HCT116 (cell line): ENCODE measurements around the gene HTR3A. TPM values are rescaled to one million over a fixed set of nuclear protein-coding genes. Genes with fewer than 3 reads are reported as not detected.
"Not testable (repeated sequence)": the region's sequence is repeated elsewhere in the genome, so short reads cannot be mapped to it uniquely, and the experiment has no call there.

Source experiments
- ATAC-seq: fragments of 200-7000 bp; cut with Tn5 transposase; 2 replicates; pipeline ENCODE4 v1.9.1; 2020; ENCODE audit warnings: mild to moderate bottlenecking, moderate library complexity
- BruUV-seq: library from RNA; stranded (reverse); fragments of 400-500 nt; replicated peaks from 2 replicates; lab custom pipeline; 2021; lab: Mats Ljungman, UMichigan
- CTCF ChIA-PET: fragments of 300-600 bp; sonication (Branson Sonifier 250); formaldehyde crosslinking; loops from one replicate; lab custom pipeline; 2021; ENCODE audit warnings: antibody characterized with exemption; lab: Charles Lee
- POLR2A ChIA-PET: fragments of 300-600, 350-600 bp; sonication (Branson Sonifier 250); formaldehyde crosslinking; loops from one replicate; lab custom pipeline; 2021; ENCODE audit warnings: antibody characterized with exemption; lab: Charles Lee
- RAD21 ChIA-PET, 2 experiments: fragments of 300-600 bp; sonication (Branson Sonifier 250); formaldehyde crosslinking; loops; one replicate each; lab custom pipeline; 2023; ENCODE audit warnings: low total read pairs in 2 of 2; ENCODE audit not compliant: uncharacterized antibody in 2 of 2, unreplicated experiment in 2 of 2, low non-redundant PET in 1 of 2; lab: Charles Lee
- DNase-seq: peaks from one replicate; pipeline ENCODE4 v3.0.0-alpha.2; 2010; ENCODE audit warnings: low read depth, low spot score
- H2AFZ ChIP-seq: fragments of 200-600 bp; shearing (Covaris generic), sonication (generic); 2 replicates; pipeline ENCODE4 v1.6.1; 2017; ENCODE audit warnings: low read depth, mixed run types, mixed read lengths, antibody characterized with exemption, low read length; ENCODE audit not compliant: poor library complexity, severe bottlenecking
- H3K27ac ChIP-seq: 2 replicates; pipeline ENCODE4 v1.5.1; 2012; ENCODE audit warnings: low read depth, low read length
- H3K27me3 ChIP-seq: fragments of 200-600 bp; sonication (generic); 2 replicates; pipeline ENCODE4 v1.6.1; 2016; ENCODE audit warnings: mixed run types, low read length, mixed read lengths; ENCODE audit not compliant: insufficient read depth
- H3K36me3 ChIP-seq, 2 experiments: fragments of 200-500 bp in 1 of 2; fragments of 200-600 bp in 1 of 2; sonication (Bioruptor generic) in 1 of 2; sonication (generic) in 1 of 2; 2 replicates each; pipeline versions ENCODE4 v1.5.1 to v1.6.1; 2014 to 2016; ENCODE audit warnings: low read length in 2 of 2, inconsistent platforms in 1 of 2, mixed read lengths in 1 of 2, mixed run types in 1 of 2; ENCODE audit not compliant: insufficient read depth in 2 of 2, control insufficient read depth in 1 of 2
- H3K4me1 ChIP-seq, 2 experiments: fragments of 200-600 bp in 1 of 2; sonication (generic) in 1 of 2; 2 replicates each; pipeline versions ENCODE4 v1.5.1 to v1.6.1; 2012 to 2017; ENCODE audit warnings: low read length in 2 of 2, inconsistent platforms in 1 of 2, mild to moderate bottlenecking in 1 of 2, mixed read lengths in 1 of 2, mixed run types in 1 of 2, moderate library complexity in 1 of 2; ENCODE audit not compliant: insufficient read depth in 2 of 2, control insufficient read depth in 1 of 2
- H3K4me2 ChIP-seq: fragments of 200-600 bp; sonication (generic); 2 replicates; pipeline ENCODE4 v1.6.1; 2017; ENCODE audit warnings: mixed run types, low read length, mixed read lengths
- H3K4me3 ChIP-seq, 2 experiments: fragments of 200-600 bp in 1 of 2; sonication (generic) in 1 of 2; replicated peaks in 1 of 2; 2 replicates each; pipeline ENCODE4 v1.5.1; 2011 to 2016; ENCODE audit warnings: low read length in 2 of 2, control low read depth in 1 of 2, low read depth in 1 of 2, mild to moderate bottlenecking in 1 of 2, mixed read lengths in 1 of 2, mixed run types in 1 of 2
- H3K79me2 ChIP-seq: fragments of 200-600 bp; sonication (generic); 2 replicates; pipeline ENCODE4 v1.6.1; 2017; ENCODE audit warnings: mild to moderate bottlenecking, mixed run types, low read length, moderate library complexity, mixed read lengths; ENCODE audit not compliant: insufficient read depth
- H3K9ac ChIP-seq: fragments of 200-600 bp; sonication (generic); 2 replicates; pipeline ENCODE4 v1.6.1; 2016; ENCODE audit warnings: low read length, mixed read lengths
- H3K9me2 ChIP-seq: fragments of 200-600 bp; sonication (generic), shearing (Covaris generic); 2 replicates; pipeline ENCODE4 v1.6.1; 2017; ENCODE audit warnings: mixed run types, mild to moderate bottlenecking, moderate library complexity; ENCODE audit not compliant: insufficient read depth
- H3K9me3 ChIP-seq, 2 experiments: fragments of 200-500 bp in 1 of 2; fragments of 200-600 bp in 1 of 2; sonication (Bioruptor generic) in 1 of 2; sonication (generic) in 1 of 2; 2 replicates each; pipeline ENCODE4 v1.6.1; 2014 to 2017; ENCODE audit warnings: low read length in 2 of 2, mixed read lengths in 2 of 2, inconsistent platforms in 1 of 2, low read depth in 1 of 2, mild to moderate bottlenecking in 1 of 2, mixed run types in 1 of 2, moderate library complexity in 1 of 2; ENCODE audit not compliant: control insufficient read depth in 1 of 2, insufficient read depth in 1 of 2
- H4K20me1 ChIP-seq: fragments of 200-600 bp; sonication (generic), shearing (Covaris generic); 2 replicates; pipeline ENCODE4 v1.6.1; 2017; ENCODE audit warnings: mixed run types, mild to moderate bottlenecking, moderate library complexity; ENCODE audit not compliant: insufficient read depth
- ATF3 ChIP-seq: IDR thresholded peaks from 2 replicates; pipeline ENCODE4 v1.6.1; 2012
- CBX3 ChIP-seq: IDR thresholded peaks from 2 replicates; pipeline ENCODE4 v1.6.1; 2012; ENCODE audit warnings: low read depth
- EZH2phosphoT487 ChIP-seq: fragments of 200-600 bp; IDR thresholded peaks from 2 replicates; pipeline ENCODE4 v1.6.1; 2018; ENCODE audit warnings: antibody characterized with exemption, borderline replicate concordance
- FOSL1 ChIP-seq: IDR thresholded peaks from 2 replicates; pipeline ENCODE4 v1.6.1; 2012; ENCODE audit warnings: low read depth
- SIN3A ChIP-seq: IDR thresholded peaks from 2 replicates; pipeline ENCODE4 v1.6.1; 2012; ENCODE audit warnings: low read depth
- intact Hi-C: fragments of 100-400 bp; cut with micrococcal nuclease; formaldehyde crosslinking; loops from 2 replicates; pipeline ENCODE4 v1.10.0; 2022
- total RNA-seq: library from RNA; stranded (reverse); gene quantifications from one replicate; pipeline ENCODE4 v1.2.1, GENCODE V29; 2021; ENCODE audit not compliant: unreplicated experiment

Gene HTR3A
- total RNA-seq, 1 experiment from 2014 or later: 0.12 TPM

GRCh38 chr11:113942256-113942655 lies 32.7 kb upstream of the HTR3A start:
- ATAC-seq (no peak), DNase-seq (no peak)
- Histone ChIP-seq H3K4me3 (no peak overlapping the region), H2AFZ (no peak overlapping the region), H3K27ac (no peak overlapping the region), H3K9me2 (no peaks in the 10 kb centered on the region), H4K20me1 (no peaks in the 10 kb centered on the region), H3K4me2 (no peak overlapping the region), H3K36me3 (no peaks in the 10 kb centered on the region), H3K9ac (no peak overlapping the region), H3K27me3 (0 out of 2 replicates have a peak, but pooled peaks cover 4% of the 10 kb centered on the region), H3K79me2 (no peaks in the 10 kb centered on the region), H3K4me1 (no peaks in the 10 kb centered on the region), H3K9me3 (no peaks in the 10 kb centered on the region)
- CTCF ChIA-PET: no interaction called here
- intact Hi-C loops: no loop called here
- no TSS peak for BruUV-seq
- POLR2A ChIA-PET: no interaction called here
- RAD21 ChIA-PET: no interaction called here
- TF ChIP-seq FOSL1 (no peak), SIN3A (no peak), ATF3 (no peak)

GRCh38 chr11:113946162-113946561 lies 28.7 kb upstream of the HTR3A start:
- RAD21 ChIA-PET, H3K27me3 ChIP-seq, BruUV-seq, intact Hi-C loops, H3K27ac ChIP-seq, H3K4me1 ChIP-seq, H3K79me2 ChIP-seq, H3K9me2 ChIP-seq, DNase-seq, H3K36me3 ChIP-seq, H3K4me3 ChIP-seq, POLR2A ChIA-PET, H3K9me3 ChIP-seq, H3K9ac ChIP-seq, H4K20me1 ChIP-seq, ATAC-seq, H2AFZ ChIP-seq, H3K4me2 ChIP-seq: not testable (repeated sequence)
- CTCF ChIA-PET: interaction anchor here (1.2 kb wide), 1 partner anchor 40 kb away, joined by 3 read pairs; no protein-coding TSS in a partner anchor

GRCh38 chr11:113947994-113948393 lies 26.9 kb upstream of the HTR3A start:
- Histone ChIP-seq H3K79me2 (no peaks in the 10 kb centered on the region), H3K4me2 (no peak overlapping the region), H2AFZ (no peak overlapping the region), H3K4me1 (no peaks in the 10 kb centered on the region), H3K4me3 (no peak overlapping the region), H3K9ac (no peak overlapping the region), H3K9me2 (no peaks in the 10 kb centered on the region), H3K9me3 (no peaks in the 10 kb centered on the region), H3K27me3 (peaks cover 14% of the 10 kb centered on the region), H3K27ac (no peak overlapping the region), H4K20me1 (no peaks in the 10 kb centered on the region), H3K36me3 (no peaks in the 10 kb centered on the region)
- RAD21 ChIA-PET: no interaction called here
- no peak for ATAC-seq
- POLR2A ChIA-PET: no interaction called here
- TF ChIP-seq CBX3 (no peak), EZH2phosphoT487 (no peak)
- no TSS peak for BruUV-seq
- CTCF ChIA-PET: no interaction called here
- intact Hi-C loops: no loop called here
- no peak for DNase-seq
